ENCODE results near the gene EXOC6. TPM values are rescaled to one million over a fixed set of nuclear protein-coding genes. Genes with fewer than 3 reads are reported as not detected.

Gene EXOC6
- total RNA-seq, 2 experiments from 2014 or later = 8.0 to 9.4 TPM

DNA sequence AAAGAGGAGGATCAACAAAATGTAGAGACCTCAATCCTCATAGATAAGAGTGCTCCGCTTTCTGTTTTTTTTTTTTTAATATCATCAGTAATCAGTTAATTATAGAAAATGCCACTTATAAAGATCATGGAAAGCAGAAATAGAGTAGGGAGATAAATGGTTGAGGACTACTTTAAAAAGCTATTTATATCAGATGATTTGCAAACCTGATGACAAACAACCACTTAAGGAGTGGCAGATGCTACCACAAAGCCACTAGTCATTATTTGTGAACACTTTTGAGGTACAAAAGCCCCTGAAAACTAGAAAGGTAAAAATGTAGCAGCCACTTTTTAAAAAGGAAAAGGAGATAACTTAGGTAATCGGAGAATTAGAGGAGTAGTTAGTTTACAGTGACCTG, 113.3 kb downstream of the EXOC6 start:
- ChIA-PET POLR2A (interaction anchor here (0.6 to 1.3 kb wide), 4 partner anchors 13 to 145 kb away, joined by 3 to 6 read pairs (median 3); no protein-coding TSS in a partner anchor), CTCF (ENCODE audit: unreplicated experiment) (no interaction called here)
- no peaks in the 10 kb centered on the region for H3K9me3 ChIP-seq (ENCODE audit: low read length)
- H4K20me1 ChIP-seq (ENCODE audit: insufficient read depth, low read length) = no peaks in the 10 kb centered on the region
- no peak for DNase-seq (ENCODE audit: low spot score)
- H3K4me1 ChIP-seq (ENCODE audit: insufficient read depth, low read length, poor library complexity, severe bottlenecking) = no peaks in the 10 kb centered on the region
- no peaks in the 10 kb centered on the region for H3K79me2 ChIP-seq (ENCODE audit: insufficient read depth, low read depth, low read length)
- H2AFZ ChIP-seq (ENCODE audit: low read length) = no peak overlapping the region
- H3K4me2 ChIP-seq (ENCODE audit: low read length) = no peak overlapping the region
- TF ChIP-seq, protein P1, sequence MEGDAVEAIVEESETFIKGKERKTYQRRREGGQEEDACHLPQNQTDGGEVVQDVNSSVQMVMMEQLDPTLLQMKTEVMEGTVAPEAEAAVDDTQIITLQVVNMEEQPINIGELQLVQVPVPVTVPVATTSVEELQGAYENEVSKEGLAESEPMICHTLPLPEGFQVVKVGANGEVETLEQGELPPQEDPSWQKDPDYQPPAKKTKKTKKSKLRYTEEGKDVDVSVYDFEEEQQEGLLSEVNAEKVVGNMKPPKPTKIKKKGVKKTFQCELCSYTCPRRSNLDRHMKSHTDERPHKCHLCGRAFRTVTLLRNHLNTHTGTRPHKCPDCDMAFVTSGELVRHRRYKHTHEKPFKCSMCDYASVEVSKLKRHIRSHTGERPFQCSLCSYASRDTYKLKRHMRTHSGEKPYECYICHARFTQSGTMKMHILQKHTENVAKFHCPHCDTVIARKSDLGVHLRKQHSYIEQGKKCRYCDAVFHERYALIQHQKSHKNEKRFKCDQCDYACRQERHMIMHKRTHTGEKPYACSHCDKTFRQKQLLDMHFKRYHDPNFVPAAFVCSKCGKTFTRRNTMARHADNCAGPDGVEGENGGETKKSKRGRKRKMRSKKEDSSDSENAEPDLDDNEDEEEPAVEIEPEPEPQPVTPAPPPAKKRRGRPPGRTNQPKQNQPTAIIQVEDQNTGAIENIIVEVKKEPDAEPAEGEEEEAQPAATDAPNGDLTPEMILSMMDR (conservative IDR thresholded peaks at IDR 0.05; ENCODE audit: low read length) = no peak
- no peak for TF ChIP-seq EZH2phosphoT487 (IDR thresholded peaks at IDR 0.05; ENCODE audit: borderline replicate concordance, low read depth, low read length)
- no peak overlapping the region for H3K27ac ChIP-seq (ENCODE audit: low read depth, low read length, poor library complexity, severe bottlenecking)
- H3K9me2 ChIP-seq (ENCODE audit: insufficient read depth, low read length) = no peaks in the 10 kb centered on the region
- H3K4me3 ChIP-seq (ENCODE audit: low read depth, low read length, poor library complexity, severe bottlenecking) = no peak overlapping the region
- intact Hi-C loops (cut with micrococcal nuclease; ENCODE audit: unreplicated experiment) = loop anchor here (10.0 kb wide), 1 partner anchor 393 kb away; no protein-coding TSS in a partner anchor
- no peaks in the 10 kb centered on the region for H3K36me3 ChIP-seq (ENCODE audit: insufficient read depth, low read length)
- no TSS peak for BruUV-seq (replicated peaks)

DNA sequence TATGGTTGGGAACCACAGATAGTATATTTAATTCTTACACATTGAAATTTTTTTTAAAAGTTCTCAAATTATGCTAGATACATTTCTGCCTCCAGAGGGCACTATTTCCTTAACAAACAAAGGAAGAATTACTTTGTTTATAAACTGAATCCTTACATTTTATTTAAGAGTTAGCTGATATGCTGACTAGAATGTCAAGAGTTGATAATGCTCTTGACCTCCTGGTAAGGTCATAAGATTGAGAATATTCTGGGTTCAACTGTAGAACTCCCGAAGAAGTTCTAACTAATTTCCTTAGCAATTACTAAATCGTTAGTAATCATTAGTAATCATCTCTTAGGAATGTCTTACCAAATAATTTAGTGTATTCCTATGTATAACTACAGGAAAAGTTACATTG, 117.0 kb downstream of the EXOC6 start:
- DNase-seq (ENCODE audit: low spot score) = peak; percentile 58
- POLR2A ChIA-PET = interaction anchor here (0.9 kb wide), 1 partner anchor 32 kb away, joined by 5 read pairs; no protein-coding TSS in a partner anchor
- no TSS peak for BruUV-seq (replicated peaks)
- Histone ChIP-seq H4K20me1 (ENCODE audit: insufficient read depth, low read length) (no peaks in the 10 kb centered on the region), H3K4me3 (ENCODE audit: low read depth, low read length, poor library complexity, severe bottlenecking) (no peak overlapping the region), H3K9me3 (ENCODE audit: low read length) (no peaks in the 10 kb centered on the region), H3K4me2 (ENCODE audit: low read length) (no peak overlapping the region), H3K27ac (ENCODE audit: low read depth, low read length, poor library complexity, severe bottlenecking) (no peak overlapping the region), H3K4me1 (ENCODE audit: insufficient read depth, low read length, poor library complexity, severe bottlenecking) (no peaks in the 10 kb centered on the region), H3K79me2 (ENCODE audit: insufficient read depth, low read depth, low read length) (no peaks in the 10 kb centered on the region), H3K9me2 (ENCODE audit: insufficient read depth, low read length) (no peaks in the 10 kb centered on the region), H2AFZ (ENCODE audit: low read length) (no peak overlapping the region), H3K36me3 (ENCODE audit: insufficient read depth, low read length) (no peaks in the 10 kb centered on the region)
- intact Hi-C loops (cut with micrococcal nuclease; ENCODE audit: unreplicated experiment) = loop anchor here (10.0 kb wide), 1 partner anchor 389 kb away; no protein-coding TSS in a partner anchor
- no peak for TF ChIP-seq EZH2phosphoT487 (IDR thresholded peaks at IDR 0.05; ENCODE audit: borderline replicate concordance, low read depth, low read length)
- TF ChIP-seq, protein P1 (conservative IDR thresholded peaks at IDR 0.05; ENCODE audit: low read length) = peak; percentile 94
- CTCF ChIA-PET (ENCODE audit: unreplicated experiment) = interaction anchor here (1.0 to 1.3 kb wide), 2 partner anchors 11 to 399 kb away, joined by 3 to 4 read pairs; no protein-coding TSS in a partner anchor

DNA sequence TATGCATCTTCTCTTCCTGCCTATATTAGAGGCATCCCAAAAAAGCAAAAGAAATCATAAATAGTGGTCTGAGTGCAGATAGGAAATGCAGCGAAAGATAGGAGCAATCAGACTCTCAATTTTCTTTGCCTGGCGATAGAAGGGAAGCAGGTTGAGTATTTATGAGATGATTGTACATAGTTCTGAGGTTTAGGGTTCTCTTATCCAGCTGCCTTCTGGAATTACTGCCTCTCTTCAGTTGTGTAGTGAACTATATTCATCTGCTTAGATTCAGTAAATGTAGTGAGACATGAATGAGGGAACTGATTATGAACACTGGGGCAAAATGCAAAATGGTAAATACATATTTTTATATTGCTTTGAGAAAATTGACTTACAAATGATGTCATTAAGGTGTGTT, 119.3 kb downstream of the EXOC6 start:
- no peak for DNase-seq (ENCODE audit: low spot score)
- CTCF ChIA-PET (ENCODE audit: unreplicated experiment) = no interaction called here
- BruUV-seq (replicated peaks) = no TSS peak

More for the DNA sequence above, 119.3 kb downstream of the EXOC6 start:
- no peaks in the 10 kb centered on the region for H3K4me1 ChIP-seq (ENCODE audit: insufficient read depth, low read length, poor library complexity, severe bottlenecking)
- no peak overlapping the region for H2AFZ ChIP-seq (ENCODE audit: low read length)
- no peak overlapping the region for H3K27ac ChIP-seq (ENCODE audit: low read depth, low read length, poor library complexity, severe bottlenecking)
- TF ChIP-seq EZH2phosphoT487 (IDR thresholded peaks at IDR 0.05; ENCODE audit: borderline replicate concordance, low read depth, low read length) = no peak
- TF ChIP-seq, protein P1 (conservative IDR thresholded peaks at IDR 0.05; ENCODE audit: low read length) = no peak
- no peaks in the 10 kb centered on the region for H3K79me2 ChIP-seq (ENCODE audit: insufficient read depth, low read depth, low read length)
- H3K4me2 ChIP-seq (ENCODE audit: low read length) = no peak overlapping the region
- intact Hi-C loops (cut with micrococcal nuclease; ENCODE audit: unreplicated experiment) = loop anchor here (10.0 kb wide), 1 partner anchor 387 kb away; no protein-coding TSS in a partner anchor
- no peaks in the 10 kb centered on the region for H4K20me1 ChIP-seq (ENCODE audit: insufficient read depth, low read length)
- POLR2A ChIA-PET = interaction anchor here (0.7 kb wide), 1 partner anchor 39 kb away, joined by 3 read pairs; no protein-coding TSS in a partner anchor
- H3K9me2 ChIP-seq (ENCODE audit: insufficient read depth, low read length) = no peaks in the 10 kb centered on the region
- H3K36me3 ChIP-seq (ENCODE audit: insufficient read depth, low read length) = no peaks in the 10 kb centered on the region
- H3K9me3 ChIP-seq (ENCODE audit: low read length) = no peaks in the 10 kb centered on the region
- no peak overlapping the region for H3K4me3 ChIP-seq (ENCODE audit: low read depth, low read length, poor library complexity, severe bottlenecking)
